ENCODE data around the gene PARD3.

GRCh38 chr10:34553747-34554146, 261.3 kb downstream of the PARD3 start:
- TF ChIP-seq EGR1 (IDR thresholded peaks at IDR 0.05; ENCODE audit: low read depth), result no peak
- TF ChIP-seq CTCF (IDR thresholded peaks at IDR 0.05 in 2 of 3, conservative IDR thresholded peaks at IDR 0.05 in 1 of 3; ENCODE audit: borderline replicate concordance in 1 of 3, insufficient read depth in 1 of 3, low read depth in 2 of 3, low read length in 2 of 3), result no peak
- TF ChIP-seq REST (IDR thresholded peaks at IDR 0.05; ENCODE audit: low read depth), result no peak
- TF ChIP-seq ZFX (IDR thresholded peaks at IDR 0.05), result no peak
- no peak for TF ChIP-seq POLR2AphosphoS5 (IDR thresholded peaks at IDR 0.05; ENCODE audit: low read depth, low read length)
- TF ChIP-seq SIN3A (IDR thresholded peaks at IDR 0.05; ENCODE audit: low read depth), result no peak
- no peak for TF ChIP-seq EZH2 (IDR thresholded peaks at IDR 0.05)
- TF ChIP-seq RAD21 (IDR thresholded peaks at IDR 0.05; ENCODE audit: low read depth), result no peak
- TF ChIP-seq POLR2A (IDR thresholded peaks at IDR 0.05; ENCODE audit: borderline replicate concordance, extremely low read depth, insufficient read depth, insufficient read length), result no peak
- no peak for TF ChIP-seq ATF3 (IDR thresholded peaks at IDR 0.05)
- TF ChIP-seq YY1 (IDR thresholded peaks at IDR 0.05; ENCODE audit: extremely low read depth, insufficient replicate concordance, low read depth, low read length), result no peak
- TF ChIP-seq ZNF274 (IDR thresholded peaks at IDR 0.05; ENCODE audit: low read depth, low read length), result no peak
- no peak for TF ChIP-seq SP1 (IDR thresholded peaks at IDR 0.05; ENCODE audit: low read depth)
- no peak for TF ChIP-seq TCF7L2 (IDR thresholded peaks at IDR 0.05; ENCODE audit: borderline replicate concordance, extremely low read depth, insufficient read depth, insufficient read length)

All from HCT116 (cell line).